ENCODE results near the gene WARS2. TPM values are rescaled to one million over a fixed set of nuclear protein-coding genes. Genes with fewer than 3 reads are reported as not detected.
"Not testable (repeated sequence)": the region's sequence is repeated elsewhere in the genome, so short reads cannot be mapped to it uniquely, and the experiment has no call there.

WARS2 gene
- total RNA-seq, 1 experiment from 2014 or later: 18.2 TPM

- DNase-seq (ENCODE audit: low read depth, low spot score): no peak
- in situ Hi-C loops (cut with HindIII; ENCODE audit: low pct_unique_long_range_greater_than_20kb, low sequenced_read_pairs): no loop called here
These were observed 6.0 kb upstream of the WARS2 start for GRCh38 chr1:119146466-119146865.

- DNase-seq (ENCODE audit: low read depth, low spot score): no peak
- in situ Hi-C loops (cut with HindIII; ENCODE audit: low pct_unique_long_range_greater_than_20kb, low sequenced_read_pairs): no loop called here
These were observed 4.4 kb upstream of the WARS2 start for GRCh38 chr1:119144813-119145212.

- no peak for DNase-seq (ENCODE audit: low read depth, low spot score)
- in situ Hi-C loops (cut with HindIII; ENCODE audit: low pct_unique_long_range_greater_than_20kb, low sequenced_read_pairs): no loop called here
These were observed 3.3 kb upstream of the WARS2 start for GRCh38 chr1:119143706-119144105.

GRCh38 chr1:119141660-119142059 lies 1.2 kb upstream of the WARS2 start:
- in situ Hi-C loops (cut with HindIII; ENCODE audit: low pct_unique_long_range_greater_than_20kb, low sequenced_read_pairs): no loop called here

GRCh38 chr1:119141020-119141424 lies 569 bp upstream of the WARS2 start:
- DNase-seq (ENCODE audit: low read depth, low spot score): peak; percentile 41
- in situ Hi-C loops (cut with HindIII; ENCODE audit: low pct_unique_long_range_greater_than_20kb, low sequenced_read_pairs): no loop called here

More at GRCh38 chr1:119141660-119142059, 1.2 kb upstream of the WARS2 start:
- no peak for DNase-seq (ENCODE audit: low read depth, low spot score)

- in situ Hi-C loops (cut with HindIII; ENCODE audit: low pct_unique_long_range_greater_than_20kb, low sequenced_read_pairs): no loop called here
- DNase-seq (ENCODE audit: low read depth, low spot score): no peak
These were observed 636 bp downstream of the WARS2 start for GRCh38 chr1:119139857-119140176.

GRCh38 chr1:119139403-119139802 lies 1.1 kb downstream of the WARS2 start:
- DNase-seq (ENCODE audit: low read depth, low spot score): no peak
- in situ Hi-C loops (cut with HindIII; ENCODE audit: low pct_unique_long_range_greater_than_20kb, low sequenced_read_pairs): no loop called here

- in situ Hi-C loops (cut with HindIII; ENCODE audit: low pct_unique_long_range_greater_than_20kb, low sequenced_read_pairs): no loop called here
- DNase-seq (ENCODE audit: low read depth, low spot score): no peak
These were observed 4.1 kb downstream of the WARS2 start for GRCh38 chr1:119136401-119136800.

GRCh38 chr1:119133987-119134386 lies 6.5 kb downstream of the WARS2 start:
- DNase-seq (ENCODE audit: low read depth, low spot score): no peak
- in situ Hi-C loops (cut with HindIII; ENCODE audit: low pct_unique_long_range_greater_than_20kb, low sequenced_read_pairs): no loop called here

GRCh38 chr1:119132179-119132578 lies 8.3 kb downstream of the WARS2 start:
- DNase-seq (ENCODE audit: low read depth, low spot score): no peak
- in situ Hi-C loops (cut with HindIII; ENCODE audit: low pct_unique_long_range_greater_than_20kb, low sequenced_read_pairs): no loop called here

GRCh38 chr1:119125874-119126273 lies 14.6 kb downstream of the WARS2 start:
- no peak for DNase-seq (ENCODE audit: low read depth, low spot score)
- in situ Hi-C loops (cut with HindIII; ENCODE audit: low pct_unique_long_range_greater_than_20kb, low sequenced_read_pairs): no loop called here

GRCh38 chr1:119124764-119125163 lies 15.7 kb downstream of the WARS2 start:
- in situ Hi-C loops (cut with HindIII; ENCODE audit: low pct_unique_long_range_greater_than_20kb, low sequenced_read_pairs): no loop called here
- DNase-seq (ENCODE audit: low read depth, low spot score): no peak

GRCh38 chr1:119121872-119122271 lies 18.6 kb downstream of the WARS2 start:
- DNase-seq (ENCODE audit: low read depth, low spot score); in situ Hi-C loops (cut with HindIII; ENCODE audit: low pct_unique_long_range_greater_than_20kb, low sequenced_read_pairs): not testable (repeated sequence)

GRCh38 chr1:119116725-119117124 lies 23.7 kb downstream of the WARS2 start:
- no peak for DNase-seq (ENCODE audit: low read depth, low spot score)

GRCh38 chr1:119115736-119116135 lies 24.7 kb downstream of the WARS2 start:
- DNase-seq (ENCODE audit: low read depth, low spot score): no peak
- in situ Hi-C loops (cut with HindIII; ENCODE audit: low pct_unique_long_range_greater_than_20kb, low sequenced_read_pairs): no loop called here

More at GRCh38 chr1:119116725-119117124, 23.7 kb downstream of the WARS2 start:
- in situ Hi-C loops (cut with HindIII; ENCODE audit: low pct_unique_long_range_greater_than_20kb, low sequenced_read_pairs): no loop called here

- DNase-seq (ENCODE audit: low read depth, low spot score): no peak
- in situ Hi-C loops (cut with HindIII; ENCODE audit: low pct_unique_long_range_greater_than_20kb, low sequenced_read_pairs): no loop called here
These were observed 25.1 kb downstream of the WARS2 start for GRCh38 chr1:119115311-119115710.

GRCh38 chr1:119114786-119115185 lies 25.7 kb downstream of the WARS2 start:
- DNase-seq (ENCODE audit: low read depth, low spot score): no peak
- in situ Hi-C loops (cut with HindIII; ENCODE audit: low pct_unique_long_range_greater_than_20kb, low sequenced_read_pairs): no loop called here

- no peak for DNase-seq (ENCODE audit: low read depth, low spot score)
- in situ Hi-C loops (cut with HindIII; ENCODE audit: low pct_unique_long_range_greater_than_20kb, low sequenced_read_pairs): no loop called here
These were observed 27.7 kb downstream of the WARS2 start for GRCh38 chr1:119112791-119113190.

- no peak for DNase-seq (ENCODE audit: low read depth, low spot score)
- in situ Hi-C loops (cut with HindIII; ENCODE audit: low pct_unique_long_range_greater_than_20kb, low sequenced_read_pairs): no loop called here
These were observed 28.2 kb downstream of the WARS2 start for GRCh38 chr1:119112244-119112643.

GRCh38 chr1:119108988-119109387 lies 31.5 kb downstream of the WARS2 start:
- in situ Hi-C loops (cut with HindIII; ENCODE audit: low pct_unique_long_range_greater_than_20kb, low sequenced_read_pairs): no loop called here
- no peak for DNase-seq (ENCODE audit: low read depth, low spot score)
